ENCODE results near the gene SLC12A2.

The SLC12A2 gene

GRCh38 chr5:128099944-128100343, 16.4 kb downstream of the SLC12A2 start:
- DNase-seq, result no peak

- DNase-seq, result no peak
These were observed 17.4 kb downstream of the SLC12A2 start for GRCh38 chr5:128100860-128101557.

GRCh38 chr5:128101676-128102075, 18.1 kb downstream of the SLC12A2 start:
- DNase-seq, result no peak

GRCh38 chr5:128105203-128105602, 21.6 kb downstream of the SLC12A2 start:
- no peak for DNase-seq

- no peak for DNase-seq
These were observed 25.6 kb downstream of the SLC12A2 start for GRCh38 chr5:128109138-128109537.

- no peak for DNase-seq
These were observed 26.2 kb downstream of the SLC12A2 start for GRCh38 chr5:128109766-128110165.

- DNase-seq, result no peak
These were observed 28.4 kb downstream of the SLC12A2 start for GRCh38 chr5:128111818-128112448.

- DNase-seq, result no peak
These were observed 32.9 kb downstream of the SLC12A2 start for GRCh38 chr5:128116445-128116844.

- DNase-seq, result no peak
These were observed 34.6 kb downstream of the SLC12A2 start for GRCh38 chr5:128118214-128118613.

- DNase-seq, result no peak
These were observed 38.1 kb downstream of the SLC12A2 start for GRCh38 chr5:128121651-128122050.

- DNase-seq, result no peak
These were observed 40.4 kb downstream of the SLC12A2 start for GRCh38 chr5:128123936-128124335.

- DNase-seq, result no peak
These were observed 42.7 kb downstream of the SLC12A2 start for GRCh38 chr5:128126241-128126640.

- no peak for DNase-seq
These were observed 48.9 kb downstream of the SLC12A2 start for GRCh38 chr5:128132499-128132898.

GRCh38 chr5:128135286-128135685, 51.7 kb downstream of the SLC12A2 start:
- DNase-seq, result no peak

- no peak for DNase-seq
These were observed 60.3 kb downstream of the SLC12A2 start for GRCh38 chr5:128143911-128144310.

- no peak for DNase-seq
These were observed 60.9 kb downstream of the SLC12A2 start for GRCh38 chr5:128144491-128144890.

- DNase-seq, result no peak
These were observed 63.1 kb downstream of the SLC12A2 start for GRCh38 chr5:128146671-128147070.

- no peak for DNase-seq
These were observed 71.4 kb downstream of the SLC12A2 start for GRCh38 chr5:128154943-128155342.

- no peak for DNase-seq
These were observed 72.2 kb downstream of the SLC12A2 start for GRCh38 chr5:128155776-128156175.

- DNase-seq, result no peak
These were observed 73.0 kb downstream of the SLC12A2 start for GRCh38 chr5:128156521-128156920.

- no peak for DNase-seq
These were observed 74.8 kb downstream of the SLC12A2 start for GRCh38 chr5:128158342-128158741.

GRCh38 chr5:128163991-128164390, 80.4 kb downstream of the SLC12A2 start:
- no peak for DNase-seq

- no peak for DNase-seq
These were observed 85.9 kb downstream of the SLC12A2 start for GRCh38 chr5:128169401-128170017.

- no peak for DNase-seq
These were observed 88.5 kb downstream of the SLC12A2 start for GRCh38 chr5:128172102-128172501.
